ENCODE results near the gene CNOT6L. TPM values are rescaled to one million over a fixed set of nuclear protein-coding genes. Genes with fewer than 3 reads are reported as not detected.

CNOT6L gene
- polyA plus RNA-seq, 6 donors from 2014 or later: 45.0 to 63.8 (median 53.0) TPM

DNA sequence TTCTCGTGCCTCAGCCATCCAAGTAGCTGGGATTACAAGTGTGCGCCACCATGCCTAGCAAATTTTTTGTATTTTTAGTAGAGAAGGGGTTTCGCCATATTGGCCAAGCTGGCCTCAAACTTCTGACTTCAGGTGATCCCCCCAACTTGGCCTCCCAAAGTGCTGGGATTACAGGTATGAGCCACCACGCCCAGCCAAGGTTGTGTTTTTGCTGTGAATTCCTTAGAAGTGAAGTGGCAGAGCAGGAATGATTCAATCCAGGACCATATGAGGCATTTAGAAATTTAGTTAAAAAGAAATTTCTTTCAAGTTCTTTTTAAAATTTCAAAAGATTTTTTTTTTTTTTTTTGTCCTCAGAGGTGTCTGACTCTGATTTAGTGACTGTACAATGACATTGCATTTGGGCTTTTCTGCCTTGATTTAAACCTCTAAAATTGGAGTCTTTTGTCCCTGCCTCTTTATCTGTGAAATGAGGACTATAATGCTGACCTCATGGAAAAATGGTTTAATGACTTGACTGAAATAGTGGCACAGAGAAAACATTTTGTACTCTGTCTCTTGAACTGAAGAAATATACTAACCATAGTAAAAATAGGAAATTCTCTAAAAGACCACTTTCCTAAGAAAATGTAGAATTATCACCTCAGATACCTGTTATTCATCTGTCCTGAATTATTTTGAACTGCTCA is 153.6 kb downstream of the CNOT6L start:
- no peaks in the 10 kb centered on the region for H3K27me3 Mint-ChIP-seq
- no peaks in the 10 kb centered on the region for H3K4me1 Mint-ChIP-seq
- no peak overlapping the region for H3K27ac Mint-ChIP-seq
- H3K9me3 Mint-ChIP-seq: no peaks in the 10 kb centered on the region
- H3K4me3 Mint-ChIP-seq: no peak overlapping the region
- H3K36me3 Mint-ChIP-seq: no peaks in the 10 kb centered on the region
- DNase-seq (no peak), ATAC-seq (ENCODE audit: low read depth in 2 of 2) (no peak)

Other genes starting within 250 kb of the CNOT6L start
- gene CXCL13, start 213.5 kb downstream of the CNOT6L start, polyA plus RNA-seq (ENCODE audit: low read depth in 6 of 6): not detected
- 10 to 100 TPM; 22.3 to 30.9 (median 23.6) TPM for gene MRPL1, start 43.5 kb upstream of the CNOT6L start, polyA plus RNA-seq (ENCODE audit: low read depth in 6 of 6)
- under 1 TPM in 2 of 6 donors, not detected in 4; 0.01 to 0.09 TPM for gene FRAS1, start 238.0 kb upstream of the CNOT6L start, polyA plus RNA-seq (ENCODE audit: low read depth in 6 of 6)